Chondrocyte (in vitro differentiated cells): ENCODE data around the gene ABHD13. TPM values are rescaled to one million over a fixed set of nuclear protein-coding genes. Genes with fewer than 3 reads are reported as not detected.

ENCODE experiments used
- DNase-seq: peaks from one replicate; pipeline ENCODE4 v3.0.0; 2021; ENCODE audit warnings: mixed read lengths, low spot score
- H3K27ac Mint-ChIP-seq: one replicate; pipeline ENCODE4 v1.8.0; 2021; ENCODE audit warnings: mild to moderate bottlenecking, moderate library complexity, mixed read lengths; ENCODE audit not compliant: unreplicated experiment
- H3K27me3 Mint-ChIP-seq: 2 replicates; pipeline ENCODE4 v1.8.0; 2021; ENCODE audit warnings: low read depth, mixed read lengths
- H3K36me3 Mint-ChIP-seq: 2 replicates; pipeline ENCODE4 v1.8.0; 2021; ENCODE audit warnings: low read depth, mixed read lengths
- H3K4me1 Mint-ChIP-seq: 2 replicates; pipeline ENCODE4 v1.8.0; 2021; ENCODE audit warnings: low read depth, mild to moderate bottlenecking, mixed read lengths
- H3K4me3 Mint-ChIP-seq: one replicate; pipeline ENCODE4 v1.8.0; 2021; ENCODE audit warnings: mild to moderate bottlenecking, moderate library complexity, mixed read lengths; ENCODE audit not compliant: unreplicated experiment
- H3K9me3 Mint-ChIP-seq: 2 replicates; pipeline ENCODE4 v1.8.0; 2021; ENCODE audit warnings: low read depth, mixed read lengths
- CTCF ChIP-seq: fragments of 200-600 bp; sonication (generic); IDR thresholded peaks from 2 replicates; pipeline ENCODE4 v1.5.0; 2021; ENCODE audit warnings: antibody characterized with exemption, mild to moderate bottlenecking, moderate library complexity
- total RNA-seq: library from RNA; stranded (reverse); gene quantifications from 3 replicates; pipeline ENCODE4 v1.2.1, GENCODE V29; 2021

Gene ABHD13
- total RNA-seq, 1 donor from 2014 or later: 7.1 TPM

- Mint-ChIP-seq H3K9me3 (no peaks in the 10 kb centered on the region), H3K4me1 (peaks cover 20% of the 10 kb centered on the region), H3K27me3 (no peaks in the 10 kb centered on the region), H3K36me3 (peaks cover 7% of the 10 kb centered on the region), H3K4me3 (no peak overlapping the region), H3K27ac (no peak overlapping the region)
- no peak for DNase-seq
- TF ChIP-seq CTCF: no peak
Measured at GRCh38 chr13:108268466-108269112, 50.4 kb downstream of the ABHD13 start.

GRCh38 chr13:108269601-108270328 is 51.6 kb downstream of the ABHD13 start, which contains the start of gene TNFSF13B:
TSS of gene TNFSF13B (plus strand) at chr13:108269718. CDS start at chr13:108269896, 178 bp downstream.
- peak; percentile 19 for TF ChIP-seq CTCF
- H3K9me3 Mint-ChIP-seq: no peaks in the 10 kb centered on the region
- peak; percentile 80 for DNase-seq
- H3K4me1 Mint-ChIP-seq: peaks cover 20% of the 10 kb centered on the region
- H3K27ac Mint-ChIP-seq: peak within 1 kb of the TSS; percentile 22
- H3K4me3 Mint-ChIP-seq: peak within 1 kb of the TSS; percentile 21
- no peaks in the 10 kb centered on the region for H3K27me3 Mint-ChIP-seq
- peaks cover 4% of the 10 kb centered on the region for H3K36me3 Mint-ChIP-seq

- H3K9me3 Mint-ChIP-seq: no peaks in the 10 kb centered on the region
- no peaks in the 10 kb centered on the region for H3K27me3 Mint-ChIP-seq
- H3K36me3 Mint-ChIP-seq: peaks cover 4% of the 10 kb centered on the region
- peaks cover 20% of the 10 kb centered on the region for H3K4me1 Mint-ChIP-seq
- peak overlapping the region; percentile 21 for H3K4me3 Mint-ChIP-seq
- no peak for DNase-seq
- H3K27ac Mint-ChIP-seq: no peak overlapping the region
- no peak for TF ChIP-seq CTCF
Measured at GRCh38 chr13:108270442-108270841, 52.2 kb downstream of the ABHD13 start.

GRCh38 chr13:108272333-108272732 is 54.1 kb downstream of the ABHD13 start:
- no peak for DNase-seq
- no peak overlapping the region for H3K4me3 Mint-ChIP-seq
- H3K27me3 Mint-ChIP-seq: no peaks in the 10 kb centered on the region
- H3K27ac Mint-ChIP-seq: no peak overlapping the region
- no peaks in the 10 kb centered on the region for H3K9me3 Mint-ChIP-seq
- no peak for TF ChIP-seq CTCF
- H3K4me1 Mint-ChIP-seq: peaks cover 24% of the 10 kb centered on the region
- H3K36me3 Mint-ChIP-seq: no peaks in the 10 kb centered on the region

GRCh38 chr13:108273429-108274118 is 55.4 kb downstream of the ABHD13 start:
- H3K4me3 Mint-ChIP-seq: no peak overlapping the region
- H3K27ac Mint-ChIP-seq: no peak overlapping the region
- H3K9me3 Mint-ChIP-seq: no peaks in the 10 kb centered on the region
- TF ChIP-seq CTCF: no peak
- H3K27me3 Mint-ChIP-seq: no peaks in the 10 kb centered on the region
- H3K36me3 Mint-ChIP-seq: no peaks in the 10 kb centered on the region
- DNase-seq: no peak
- peaks cover 24% of the 10 kb centered on the region for H3K4me1 Mint-ChIP-seq
